HCT116 (cell line): ENCODE data around the gene PDHX. TPM values are rescaled to one million over a fixed set of nuclear protein-coding genes. Genes with fewer than 3 reads are reported as not detected.

Experiments used
- ATAC-seq: fragments of 200-7000 bp; cut with Tn5 transposase; 2 replicates; pipeline ENCODE4 v1.9.1; 2020; ENCODE audit warnings: mild to moderate bottlenecking, moderate library complexity
- BruUV-seq: library from RNA; stranded (reverse); fragments of 400-500 nt; replicated peaks from 2 replicates; lab custom pipeline; 2021; lab: Mats Ljungman, UMichigan
- CTCF ChIA-PET: fragments of 300-600 bp; sonication (Branson Sonifier 250); formaldehyde crosslinking; loops from one replicate; lab custom pipeline; 2021; ENCODE audit warnings: antibody characterized with exemption; lab: Charles Lee
- POLR2A ChIA-PET: fragments of 300-600, 350-600 bp; sonication (Branson Sonifier 250); formaldehyde crosslinking; loops from one replicate; lab custom pipeline; 2021; ENCODE audit warnings: antibody characterized with exemption; lab: Charles Lee
- RAD21 ChIA-PET, 2 experiments: fragments of 300-600 bp; sonication (Branson Sonifier 250); formaldehyde crosslinking; loops; one replicate each; lab custom pipeline; 2023; ENCODE audit warnings: low total read pairs in 2 of 2; ENCODE audit not compliant: uncharacterized antibody in 2 of 2, unreplicated experiment in 2 of 2, low non-redundant PET in 1 of 2; lab: Charles Lee
- DNase-seq: peaks from one replicate; pipeline ENCODE4 v3.0.0-alpha.2; 2010; ENCODE audit warnings: low read depth, low spot score
- H2AFZ ChIP-seq: fragments of 200-600 bp; shearing (Covaris generic), sonication (generic); 2 replicates; pipeline ENCODE4 v1.6.1; 2017; ENCODE audit warnings: low read depth, mixed run types, mixed read lengths, antibody characterized with exemption, low read length; ENCODE audit not compliant: poor library complexity, severe bottlenecking
- H3K27ac ChIP-seq: 2 replicates; pipeline ENCODE4 v1.5.1; 2012; ENCODE audit warnings: low read depth, low read length
- H3K27me3 ChIP-seq: fragments of 200-600 bp; sonication (generic); 2 replicates; pipeline ENCODE4 v1.6.1; 2016; ENCODE audit warnings: mixed run types, low read length, mixed read lengths; ENCODE audit not compliant: insufficient read depth
- H3K36me3 ChIP-seq, 2 experiments: fragments of 200-500 bp in 1 of 2; fragments of 200-600 bp in 1 of 2; sonication (Bioruptor generic) in 1 of 2; sonication (generic) in 1 of 2; 2 replicates each; pipeline versions ENCODE4 v1.5.1 to v1.6.1; 2014 to 2016; ENCODE audit warnings: low read length in 2 of 2, inconsistent platforms in 1 of 2, mixed read lengths in 1 of 2, mixed run types in 1 of 2; ENCODE audit not compliant: insufficient read depth in 2 of 2, control insufficient read depth in 1 of 2
- H3K4me1 ChIP-seq, 2 experiments: fragments of 200-600 bp in 1 of 2; sonication (generic) in 1 of 2; 2 replicates each; pipeline versions ENCODE4 v1.5.1 to v1.6.1; 2012 to 2017; ENCODE audit warnings: low read length in 2 of 2, inconsistent platforms in 1 of 2, mild to moderate bottlenecking in 1 of 2, mixed read lengths in 1 of 2, mixed run types in 1 of 2, moderate library complexity in 1 of 2; ENCODE audit not compliant: insufficient read depth in 2 of 2, control insufficient read depth in 1 of 2
- H3K4me2 ChIP-seq: fragments of 200-600 bp; sonication (generic); 2 replicates; pipeline ENCODE4 v1.6.1; 2017; ENCODE audit warnings: mixed run types, low read length, mixed read lengths
- H3K4me3 ChIP-seq, 2 experiments: fragments of 200-600 bp in 1 of 2; sonication (generic) in 1 of 2; replicated peaks in 1 of 2; 2 replicates each; pipeline ENCODE4 v1.5.1; 2011 to 2016; ENCODE audit warnings: low read length in 2 of 2, control low read depth in 1 of 2, low read depth in 1 of 2, mild to moderate bottlenecking in 1 of 2, mixed read lengths in 1 of 2, mixed run types in 1 of 2
- H3K79me2 ChIP-seq: fragments of 200-600 bp; sonication (generic); 2 replicates; pipeline ENCODE4 v1.6.1; 2017; ENCODE audit warnings: mild to moderate bottlenecking, mixed run types, low read length, moderate library complexity, mixed read lengths; ENCODE audit not compliant: insufficient read depth
- H3K9ac ChIP-seq: fragments of 200-600 bp; sonication (generic); 2 replicates; pipeline ENCODE4 v1.6.1; 2016; ENCODE audit warnings: low read length, mixed read lengths
- H3K9me2 ChIP-seq: fragments of 200-600 bp; sonication (generic), shearing (Covaris generic); 2 replicates; pipeline ENCODE4 v1.6.1; 2017; ENCODE audit warnings: mixed run types, mild to moderate bottlenecking, moderate library complexity; ENCODE audit not compliant: insufficient read depth
- H3K9me3 ChIP-seq, 2 experiments: fragments of 200-500 bp in 1 of 2; fragments of 200-600 bp in 1 of 2; sonication (Bioruptor generic) in 1 of 2; sonication (generic) in 1 of 2; 2 replicates each; pipeline ENCODE4 v1.6.1; 2014 to 2017; ENCODE audit warnings: low read length in 2 of 2, mixed read lengths in 2 of 2, inconsistent platforms in 1 of 2, low read depth in 1 of 2, mild to moderate bottlenecking in 1 of 2, mixed run types in 1 of 2, moderate library complexity in 1 of 2; ENCODE audit not compliant: control insufficient read depth in 1 of 2, insufficient read depth in 1 of 2
- H4K20me1 ChIP-seq: fragments of 200-600 bp; sonication (generic), shearing (Covaris generic); 2 replicates; pipeline ENCODE4 v1.6.1; 2017; ENCODE audit warnings: mixed run types, mild to moderate bottlenecking, moderate library complexity; ENCODE audit not compliant: insufficient read depth
- CBX3 ChIP-seq: IDR thresholded peaks from 2 replicates; pipeline ENCODE4 v1.6.1; 2012; ENCODE audit warnings: low read depth
- CEBPB ChIP-seq: IDR thresholded peaks from 2 replicates; pipeline ENCODE4 v1.6.1; 2012; ENCODE audit warnings: low read depth
- EGR1 ChIP-seq: IDR thresholded peaks from 2 replicates; pipeline ENCODE4 v1.6.1; 2012; ENCODE audit warnings: low read depth
- ELF1 ChIP-seq: IDR thresholded peaks from 2 replicates; pipeline ENCODE4 v1.6.1; 2012; ENCODE audit warnings: low read depth, borderline replicate concordance
- EZH2phosphoT487 ChIP-seq: fragments of 200-600 bp; IDR thresholded peaks from 2 replicates; pipeline ENCODE4 v1.6.1; 2018; ENCODE audit warnings: antibody characterized with exemption, borderline replicate concordance
- JUND ChIP-seq: IDR thresholded peaks from 2 replicates; pipeline ENCODE4 v1.6.1; 2012
- POLR2A ChIP-seq: IDR thresholded peaks from 2 replicates; pipeline ENCODE4 v1.7.0; 2011; ENCODE audit warnings: borderline replicate concordance; ENCODE audit not compliant: insufficient read depth, insufficient read length; ENCODE audit errors: extremely low read depth
- POLR2AphosphoS5 ChIP-seq: IDR thresholded peaks from 2 replicates; pipeline ENCODE4 v1.6.1; 2011; ENCODE audit warnings: mild to moderate bottlenecking, low read depth, low read length, moderate library complexity
- RAD21 ChIP-seq: IDR thresholded peaks from 2 replicates; pipeline ENCODE4 v1.6.1; 2012; ENCODE audit warnings: low read depth, mild to moderate bottlenecking
- REST ChIP-seq: IDR thresholded peaks from 2 replicates; pipeline ENCODE4 v1.6.1; 2012; ENCODE audit warnings: low read depth
- SRF ChIP-seq: IDR thresholded peaks from 2 replicates; pipeline ENCODE4 v1.6.1; 2012; ENCODE audit warnings: low read depth
- YY1 ChIP-seq: IDR thresholded peaks from 2 replicates; pipeline ENCODE4 v1.6.1; 2011; ENCODE audit warnings: low read length, low read depth, moderate library complexity, mild to moderate bottlenecking; ENCODE audit not compliant: insufficient replicate concordance; ENCODE audit errors: extremely low read depth
- ZNF274 ChIP-seq: fragments of 200-500 bp; sonication (Bioruptor generic); IDR thresholded peaks from 2 replicates; pipeline ENCODE4 v1.6.1; 2014; ENCODE audit warnings: mild to moderate bottlenecking, low read depth, low read length, inconsistent platforms
- intact Hi-C: fragments of 100-400 bp; cut with micrococcal nuclease; formaldehyde crosslinking; loops from 2 replicates; pipeline ENCODE4 v1.10.0; 2022
- total RNA-seq: library from RNA; stranded (reverse); gene quantifications from one replicate; pipeline ENCODE4 v1.2.1, GENCODE V29; 2021; ENCODE audit not compliant: unreplicated experiment
- TF ChIP-seq, protein P1 (sequence below): IDR thresholded peaks from 2 replicates; pipeline ENCODE4 v1.6.1; 2012
- TF ChIP-seq, protein P2 (sequence below), 3 experiments: fragments of 200-600 bp in 1 of 3; sonication (generic) in 1 of 3; IDR thresholded peaks in 2 of 3; conservative IDR thresholded peaks in 1 of 3; 2 replicates each; pipeline ENCODE4 v1.5.1; 2012 to 2017; ENCODE audit warnings: low read depth in 2 of 3, low read length in 2 of 3, antibody characterized with exemption in 1 of 3, borderline replicate concordance in 1 of 3, control low read depth in 1 of 3, mild to moderate bottlenecking in 1 of 3, mixed read lengths in 1 of 3, mixed run types in 1 of 3, moderate library complexity in 1 of 3; ENCODE audit not compliant: insufficient read depth in 1 of 3

Gene PDHX
- total RNA-seq, 1 experiment from 2014 or later = 36.6 TPM

DNA sequence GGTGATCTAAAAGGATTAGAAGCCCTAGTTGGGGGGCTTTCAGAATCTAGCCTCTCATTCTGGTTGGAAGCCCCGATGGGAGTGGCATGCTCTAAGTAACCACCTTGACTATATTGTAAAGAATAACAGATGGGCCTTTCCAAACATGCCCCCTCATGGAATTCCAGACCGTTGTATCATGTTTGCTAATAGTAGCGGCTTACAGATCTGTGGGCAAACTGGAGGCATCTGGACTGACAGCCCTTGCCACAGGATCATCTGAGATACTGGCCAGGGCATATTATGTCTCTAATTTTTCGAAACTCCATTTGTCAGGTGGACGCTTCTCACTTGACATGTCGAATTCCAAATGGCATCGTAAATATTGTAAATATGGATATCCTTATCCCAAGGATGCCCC lies 10.8 kb upstream of the PDHX start:
- H3K9me3 ChIP-seq = no peaks in the 10 kb centered on the region
- RAD21 ChIA-PET = no interaction called here
- no peak overlapping the region for H3K4me3 ChIP-seq
- no peak for ATAC-seq
- H3K36me3 ChIP-seq = no peaks in the 10 kb centered on the region
- no peak overlapping the region for H3K4me2 ChIP-seq
- peaks cover 23% of the 10 kb centered on the region; the same call in 1 of the 2 replicates for H3K79me2 ChIP-seq
- no peak overlapping the region for H3K27ac ChIP-seq
- POLR2A ChIA-PET = no interaction called here
- CTCF ChIA-PET = no interaction called here
- no peak overlapping the region for H2AFZ ChIP-seq
- no peak overlapping the region for H3K9ac ChIP-seq
- TF ChIP-seq, protein P1, sequence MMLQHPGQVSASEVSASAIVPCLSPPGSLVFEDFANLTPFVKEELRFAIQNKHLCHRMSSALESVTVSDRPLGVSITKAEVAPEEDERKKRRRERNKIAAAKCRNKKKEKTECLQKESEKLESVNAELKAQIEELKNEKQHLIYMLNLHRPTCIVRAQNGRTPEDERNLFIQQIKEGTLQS = no peak
- TF ChIP-seq ZNF274 (no peak), EZH2phosphoT487 (no peak), REST (no peak), CEBPB (no peak), POLR2AphosphoS5 (no peak), EGR1 (no peak), RAD21 (no peak), ELF1 (no peak), SRF (no peak), POLR2A (no peak), CBX3 (no peak), YY1 (no peak), JUND (no peak)
- TF ChIP-seq, protein P2, sequence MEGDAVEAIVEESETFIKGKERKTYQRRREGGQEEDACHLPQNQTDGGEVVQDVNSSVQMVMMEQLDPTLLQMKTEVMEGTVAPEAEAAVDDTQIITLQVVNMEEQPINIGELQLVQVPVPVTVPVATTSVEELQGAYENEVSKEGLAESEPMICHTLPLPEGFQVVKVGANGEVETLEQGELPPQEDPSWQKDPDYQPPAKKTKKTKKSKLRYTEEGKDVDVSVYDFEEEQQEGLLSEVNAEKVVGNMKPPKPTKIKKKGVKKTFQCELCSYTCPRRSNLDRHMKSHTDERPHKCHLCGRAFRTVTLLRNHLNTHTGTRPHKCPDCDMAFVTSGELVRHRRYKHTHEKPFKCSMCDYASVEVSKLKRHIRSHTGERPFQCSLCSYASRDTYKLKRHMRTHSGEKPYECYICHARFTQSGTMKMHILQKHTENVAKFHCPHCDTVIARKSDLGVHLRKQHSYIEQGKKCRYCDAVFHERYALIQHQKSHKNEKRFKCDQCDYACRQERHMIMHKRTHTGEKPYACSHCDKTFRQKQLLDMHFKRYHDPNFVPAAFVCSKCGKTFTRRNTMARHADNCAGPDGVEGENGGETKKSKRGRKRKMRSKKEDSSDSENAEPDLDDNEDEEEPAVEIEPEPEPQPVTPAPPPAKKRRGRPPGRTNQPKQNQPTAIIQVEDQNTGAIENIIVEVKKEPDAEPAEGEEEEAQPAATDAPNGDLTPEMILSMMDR (IDR thresholded peaks at IDR 0.05 in 2 of 3, conservative IDR thresholded peaks at IDR 0.05 in 1 of 3; ENCODE audit: borderline replicate concordance in 1 of 3, insufficient read depth in 1 of 3, low read depth in 2 of 3, low read length in 2 of 3) = no peak
- TF ChIP-seq, all 23 proteins: peak for 0
- no peaks in the 10 kb centered on the region for H3K9me2 ChIP-seq
- BruUV-seq = no TSS peak
- intact Hi-C loops = no loop called here
- H3K27me3 ChIP-seq = no peaks in the 10 kb centered on the region
- DNase-seq = no peak
- H4K20me1 ChIP-seq = no peaks in the 10 kb centered on the region
- H3K4me1 ChIP-seq = peaks cover 0 to 9% of the 10 kb centered on the region in 2 experiments; a peak in 1 of 4 replicates
